ENCODE measurements around the gene CAMK2D.
A peak's percentile ranks its signal among the peaks of the same experiment; 100 is the strongest.

DNA sequence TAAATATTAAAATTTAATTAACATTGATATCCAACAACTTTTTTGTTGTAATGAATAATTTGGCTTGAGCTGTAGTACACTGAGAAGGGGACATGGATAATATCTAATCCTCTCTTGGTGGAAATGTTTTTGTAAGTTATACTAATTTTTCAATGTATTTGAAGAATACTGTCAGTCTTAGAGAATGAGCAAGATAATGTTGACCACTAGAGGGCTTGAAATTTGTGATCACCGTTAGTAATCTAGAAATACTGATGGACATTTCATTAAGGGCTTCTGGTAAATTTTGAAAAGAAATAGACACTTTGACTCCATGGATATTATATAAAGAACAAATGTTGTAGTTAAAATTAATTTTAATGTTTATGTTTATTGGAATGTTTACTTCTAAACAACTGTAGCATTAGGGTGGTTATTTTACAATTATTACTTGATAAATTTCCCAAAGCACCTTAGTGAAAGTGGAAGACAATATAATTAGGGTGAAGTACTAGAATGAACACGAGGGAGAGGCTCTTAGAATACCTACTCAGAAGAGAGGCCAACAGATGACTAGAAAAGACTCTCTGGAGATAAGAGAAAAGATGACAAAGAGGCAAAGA lies 20.0 kb upstream of the CAMK2D start:
- TF ChIP-seq, protein P1, sequence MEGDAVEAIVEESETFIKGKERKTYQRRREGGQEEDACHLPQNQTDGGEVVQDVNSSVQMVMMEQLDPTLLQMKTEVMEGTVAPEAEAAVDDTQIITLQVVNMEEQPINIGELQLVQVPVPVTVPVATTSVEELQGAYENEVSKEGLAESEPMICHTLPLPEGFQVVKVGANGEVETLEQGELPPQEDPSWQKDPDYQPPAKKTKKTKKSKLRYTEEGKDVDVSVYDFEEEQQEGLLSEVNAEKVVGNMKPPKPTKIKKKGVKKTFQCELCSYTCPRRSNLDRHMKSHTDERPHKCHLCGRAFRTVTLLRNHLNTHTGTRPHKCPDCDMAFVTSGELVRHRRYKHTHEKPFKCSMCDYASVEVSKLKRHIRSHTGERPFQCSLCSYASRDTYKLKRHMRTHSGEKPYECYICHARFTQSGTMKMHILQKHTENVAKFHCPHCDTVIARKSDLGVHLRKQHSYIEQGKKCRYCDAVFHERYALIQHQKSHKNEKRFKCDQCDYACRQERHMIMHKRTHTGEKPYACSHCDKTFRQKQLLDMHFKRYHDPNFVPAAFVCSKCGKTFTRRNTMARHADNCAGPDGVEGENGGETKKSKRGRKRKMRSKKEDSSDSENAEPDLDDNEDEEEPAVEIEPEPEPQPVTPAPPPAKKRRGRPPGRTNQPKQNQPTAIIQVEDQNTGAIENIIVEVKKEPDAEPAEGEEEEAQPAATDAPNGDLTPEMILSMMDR (IDR thresholded peaks at IDR 0.05), result peak; percentile 51 to 63 (median 60)
- TF ChIP-seq POLR2A (IDR thresholded peaks at IDR 0.05) (no peak), EP300 (IDR thresholded peaks at IDR 0.05) (no peak)
